SU-DHL-6 (cell line): Measurements from ENCODE around the gene PLXDC2.

Source experiments
- H2AFZ ChIP-seq: fragments of 200-600 bp; sonication (generic); 2 replicates; pipeline ENCODE4 v1.6.1; 2014; ENCODE audit warnings: low read depth, mild to moderate bottlenecking, moderate library complexity, mixed read lengths, antibody characterized with exemption, low read length; ENCODE audit not compliant: severe bottlenecking
- H3F3A ChIP-seq: fragments of 200-600 bp; shearing (Covaris generic); 2 replicates; pipeline ENCODE4 v1.6.0; 2016; ENCODE audit warnings: antibody characterized with exemption, mild to moderate bottlenecking; ENCODE audit not compliant: insufficient read depth
- H3K27ac ChIP-seq: fragments of 200-600 bp; sonication (generic); 2 replicates; pipeline ENCODE4 v1.5.1; 2016; ENCODE audit warnings: low read depth, mild to moderate bottlenecking, low read length, moderate library complexity, mixed read lengths
- H3K27me3 ChIP-seq: fragments of 200-600 bp; sonication (generic), shearing (Covaris generic); 2 replicates; pipeline ENCODE4 v1.6.0; 2014; ENCODE audit warnings: mild to moderate bottlenecking, low read length
- H3K36me3 ChIP-seq: fragments of 200-600 bp; sonication (generic); 2 replicates; pipeline ENCODE4 v1.6.1; 2014; ENCODE audit warnings: mild to moderate bottlenecking, low read length, mixed read lengths
- H3K4me2 ChIP-seq: fragments of 300-600, 200-600 bp; shearing (Covaris generic), sonication (generic); 2 replicates; pipeline ENCODE4 v1.6.0; 2014; ENCODE audit warnings: low read length, low read depth, mild to moderate bottlenecking; ENCODE audit not compliant: poor library complexity, severe bottlenecking
- H3K4me3 ChIP-seq: fragments of 200-600 bp; sonication (generic); 2 replicates; pipeline ENCODE4 v1.5.1; 2014; ENCODE audit warnings: antibody characterized with exemption, low read length, mild to moderate bottlenecking, mixed read lengths; ENCODE audit not compliant: insufficient read depth, poor library complexity, severe bottlenecking
- H3K79me2 ChIP-seq: fragments of 200-600 bp; sonication (generic); 2 replicates; pipeline ENCODE4 v1.6.1; 2014; ENCODE audit warnings: mild to moderate bottlenecking, low read length, moderate library complexity; ENCODE audit not compliant: insufficient read depth
- H3K9ac ChIP-seq: fragments of 200-600 bp; sonication (generic); 2 replicates; pipeline ENCODE4 v1.7.0; 2014; ENCODE audit warnings: mild to moderate bottlenecking, low read length
- H3K9me2 ChIP-seq: fragments of 200-600 bp; sonication (generic); replicated peaks from 2 replicates; pipeline ENCODE4 v1.6.1; 2014; ENCODE audit warnings: low read length; ENCODE audit not compliant: insufficient read depth
- H3K9me3 ChIP-seq: fragments of 200-600 bp; sonication (generic); 2 replicates; pipeline ENCODE4 v1.6.1; 2014; ENCODE audit warnings: low read length, mixed read lengths; ENCODE audit not compliant: insufficient read depth
- H4K20me1 ChIP-seq: fragments of 200-600 bp; sonication (generic); 2 replicates; pipeline ENCODE4 v1.6.1; 2014; ENCODE audit warnings: low read depth, mild to moderate bottlenecking, antibody characterized with exemption, low read length, moderate library complexity, mixed read lengths
- CTCF ChIP-seq: fragments of 200-600 bp; sonication (generic); IDR thresholded peaks from one replicate; pipeline ENCODE4 v1.5.1; 2017; ENCODE audit warnings: antibody characterized with exemption, mild to moderate bottlenecking, low read length, moderate library complexity; ENCODE audit not compliant: insufficient read depth, poor library complexity, severe bottlenecking
- EZH2phosphoT487 ChIP-seq: fragments of 200-600 bp; sonication (generic), shearing (Covaris generic); conservative IDR thresholded peaks from 2 replicates; pipeline ENCODE4 v1.6.1; 2018; ENCODE audit warnings: mild to moderate bottlenecking, antibody characterized with exemption, low read length, moderate library complexity, mixed read lengths

PLXDC2 gene

GRCh38 chr10:20327954-20328353 lies 511.7 kb downstream of the PLXDC2 start:
- H3K4me3 ChIP-seq: no peak overlapping the region
- H3K9me3 ChIP-seq: no peaks in the 10 kb centered on the region
- no peak overlapping the region for H3K27ac ChIP-seq
- H3F3A ChIP-seq: no peaks in the 10 kb centered on the region
- no peaks in the 10 kb centered on the region for H3K36me3 ChIP-seq
- TF ChIP-seq EZH2phosphoT487 (no peak), CTCF (no peak)
- no peaks in the 10 kb centered on the region for H3K9me2 ChIP-seq
- no peak overlapping the region for H2AFZ ChIP-seq
- H3K4me2 ChIP-seq: no peak overlapping the region
- H3K27me3 ChIP-seq: no peaks in the 10 kb centered on the region
- no peak overlapping the region for H3K9ac ChIP-seq
- no peaks in the 10 kb centered on the region for H4K20me1 ChIP-seq
- no peaks in the 10 kb centered on the region for H3K79me2 ChIP-seq

GRCh38 chr10:20330246-20330645 lies 514.0 kb downstream of the PLXDC2 start:
- Histone ChIP-seq H4K20me1 (no peaks in the 10 kb centered on the region), H3F3A (no peaks in the 10 kb centered on the region), H2AFZ (no peak overlapping the region), H3K27ac (no peak overlapping the region), H3K4me3 (no peak overlapping the region), H3K9me2 (no peaks in the 10 kb centered on the region), H3K36me3 (no peaks in the 10 kb centered on the region), H3K4me2 (no peak overlapping the region), H3K27me3 (no peaks in the 10 kb centered on the region), H3K9me3 (no peaks in the 10 kb centered on the region), H3K79me2 (no peaks in the 10 kb centered on the region), H3K9ac (no peak overlapping the region)
- TF ChIP-seq EZH2phosphoT487: no peak
- no peak for TF ChIP-seq CTCF

- H2AFZ ChIP-seq: no peak overlapping the region
- no peaks in the 10 kb centered on the region for H4K20me1 ChIP-seq
- H3K4me3 ChIP-seq: no peak overlapping the region
- no peaks in the 10 kb centered on the region for H3K36me3 ChIP-seq
- H3K9ac ChIP-seq: no peak overlapping the region
- no peak overlapping the region for H3K27ac ChIP-seq
- no peak for TF ChIP-seq EZH2phosphoT487
- TF ChIP-seq CTCF: no peak
- H3K27me3 ChIP-seq: no peaks in the 10 kb centered on the region
- H3K4me2 ChIP-seq: no peak overlapping the region
- no peaks in the 10 kb centered on the region for H3K9me2 ChIP-seq
- no peaks in the 10 kb centered on the region for H3K9me3 ChIP-seq
- H3K79me2 ChIP-seq: no peaks in the 10 kb centered on the region
- no peaks in the 10 kb centered on the region for H3F3A ChIP-seq
Measured at GRCh38 chr10:20334559-20334958, 518.3 kb downstream of the PLXDC2 start.
